GM12801 (cell line): ENCODE data around the gene TMEM212.

Experiments
- TF ChIP-seq, protein P1 (sequence below): IDR thresholded peaks from one replicate; pipeline ENCODE4 v1.5.1; 2011; ENCODE audit warnings: control low read depth; ENCODE audit not compliant: insufficient read length; ENCODE audit errors: extremely low read depth

Gene TMEM212

DNA sequence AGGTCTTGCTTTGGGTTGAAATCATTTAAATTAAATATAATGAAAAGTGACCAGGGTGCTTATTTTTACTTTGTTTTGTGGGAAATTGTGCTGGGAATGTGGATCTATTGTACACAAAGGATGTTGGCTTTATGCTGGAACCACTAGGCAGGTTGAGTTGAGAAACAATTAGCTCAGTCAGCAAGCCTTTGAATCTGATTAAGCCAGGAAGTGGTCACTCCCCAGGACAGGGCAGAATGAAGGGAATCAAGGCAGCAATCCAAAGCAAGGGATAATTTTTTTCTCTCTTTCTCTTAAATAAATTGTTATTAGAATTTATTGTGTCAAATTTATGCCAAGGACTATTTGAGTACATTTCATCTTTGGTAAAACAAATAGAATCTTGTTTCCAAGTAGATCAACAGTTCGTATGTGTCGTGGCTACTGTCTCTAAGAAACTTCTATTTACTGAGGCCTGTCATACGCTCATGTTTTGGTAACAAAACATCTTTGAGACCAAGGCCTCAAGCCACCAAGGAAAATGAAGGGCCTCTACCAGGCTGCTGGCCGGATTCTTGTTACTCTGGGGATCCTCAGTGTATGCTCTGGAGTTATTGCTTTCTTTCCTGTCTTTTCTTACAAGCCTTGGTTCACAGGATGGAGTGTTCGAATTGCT lies at the start of gene TMEM212:
Gene TMEM212 (plus strand): TSS at position 486 of the 655 bp plus-strand sequence. CDS start 35 bp downstream, at position 521.
- TF ChIP-seq, protein P1, sequence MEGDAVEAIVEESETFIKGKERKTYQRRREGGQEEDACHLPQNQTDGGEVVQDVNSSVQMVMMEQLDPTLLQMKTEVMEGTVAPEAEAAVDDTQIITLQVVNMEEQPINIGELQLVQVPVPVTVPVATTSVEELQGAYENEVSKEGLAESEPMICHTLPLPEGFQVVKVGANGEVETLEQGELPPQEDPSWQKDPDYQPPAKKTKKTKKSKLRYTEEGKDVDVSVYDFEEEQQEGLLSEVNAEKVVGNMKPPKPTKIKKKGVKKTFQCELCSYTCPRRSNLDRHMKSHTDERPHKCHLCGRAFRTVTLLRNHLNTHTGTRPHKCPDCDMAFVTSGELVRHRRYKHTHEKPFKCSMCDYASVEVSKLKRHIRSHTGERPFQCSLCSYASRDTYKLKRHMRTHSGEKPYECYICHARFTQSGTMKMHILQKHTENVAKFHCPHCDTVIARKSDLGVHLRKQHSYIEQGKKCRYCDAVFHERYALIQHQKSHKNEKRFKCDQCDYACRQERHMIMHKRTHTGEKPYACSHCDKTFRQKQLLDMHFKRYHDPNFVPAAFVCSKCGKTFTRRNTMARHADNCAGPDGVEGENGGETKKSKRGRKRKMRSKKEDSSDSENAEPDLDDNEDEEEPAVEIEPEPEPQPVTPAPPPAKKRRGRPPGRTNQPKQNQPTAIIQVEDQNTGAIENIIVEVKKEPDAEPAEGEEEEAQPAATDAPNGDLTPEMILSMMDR = no peak

DNA sequence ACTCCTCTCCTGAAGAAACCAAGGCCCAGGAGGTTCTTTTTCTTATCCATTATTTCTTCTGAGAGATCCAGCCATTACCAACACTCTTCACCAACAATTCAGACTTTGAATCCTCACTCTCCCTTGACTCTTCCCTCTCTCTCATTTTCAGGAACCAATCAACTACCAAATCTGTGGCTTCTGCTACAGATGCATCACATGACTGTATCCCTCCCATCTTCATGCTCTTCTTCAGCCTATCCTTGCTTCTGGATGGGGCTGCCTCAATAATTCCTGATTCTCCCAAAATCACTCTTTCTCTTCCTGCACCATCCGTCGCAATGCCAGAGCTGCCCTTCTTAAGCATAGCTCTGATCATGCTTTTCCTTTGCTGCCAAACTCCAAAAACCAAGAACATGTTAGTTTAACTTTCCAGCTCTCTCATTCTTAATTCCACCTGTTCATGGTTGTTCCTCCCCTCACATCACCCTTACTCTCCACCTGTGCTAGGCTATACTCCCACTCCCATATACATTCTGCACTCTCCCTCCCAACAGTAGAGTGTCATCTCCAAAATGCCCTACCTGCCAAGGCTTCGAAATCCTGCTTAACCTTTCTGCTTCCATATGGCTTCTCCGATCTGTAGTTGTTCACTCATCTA lies 46.4 kb upstream of the TMEM212 start:
- TF ChIP-seq, protein P1 = no peak

DNA sequence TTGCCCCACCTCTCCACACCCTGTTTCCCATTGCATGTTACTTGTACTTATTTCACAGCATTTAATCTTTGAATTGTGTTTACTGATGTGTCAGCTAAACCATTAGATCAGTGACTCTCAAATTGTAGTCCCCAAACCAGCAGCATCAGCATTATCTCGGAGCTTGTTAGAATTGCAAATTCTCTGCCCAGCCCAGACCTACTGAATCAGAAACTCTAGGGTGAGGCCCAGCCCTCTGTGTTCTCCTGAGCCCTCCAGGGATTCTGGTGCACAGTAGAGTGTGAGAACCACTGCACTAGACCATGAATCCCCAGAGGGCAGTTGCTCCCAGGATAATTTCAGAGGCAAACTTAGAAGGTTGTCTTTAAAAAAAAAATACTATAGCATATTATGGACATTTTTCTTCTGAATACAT lies 45.9 kb upstream of the TMEM212 start:
- TF ChIP-seq, protein P1 = no peak

DNA sequence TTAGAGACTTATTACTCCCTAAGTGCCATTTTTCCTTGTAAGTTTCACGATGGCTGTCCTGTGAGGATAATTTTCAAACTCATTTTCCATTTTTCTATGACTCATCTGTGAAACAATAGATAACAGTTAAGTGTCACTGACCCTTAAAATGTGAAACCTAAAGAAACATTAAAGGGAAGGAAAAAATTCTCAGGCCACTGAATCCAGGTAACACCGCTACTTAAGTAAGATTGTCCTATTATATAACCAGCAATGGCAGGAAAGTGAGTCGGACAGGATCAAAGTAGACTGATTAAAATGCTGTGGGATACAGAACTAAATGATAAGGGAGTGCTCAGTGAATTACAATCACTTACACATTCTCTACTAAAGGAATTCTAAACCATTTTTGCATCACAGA lies 45.3 kb upstream of the TMEM212 start:
- TF ChIP-seq, protein P1 = no peak

DNA sequence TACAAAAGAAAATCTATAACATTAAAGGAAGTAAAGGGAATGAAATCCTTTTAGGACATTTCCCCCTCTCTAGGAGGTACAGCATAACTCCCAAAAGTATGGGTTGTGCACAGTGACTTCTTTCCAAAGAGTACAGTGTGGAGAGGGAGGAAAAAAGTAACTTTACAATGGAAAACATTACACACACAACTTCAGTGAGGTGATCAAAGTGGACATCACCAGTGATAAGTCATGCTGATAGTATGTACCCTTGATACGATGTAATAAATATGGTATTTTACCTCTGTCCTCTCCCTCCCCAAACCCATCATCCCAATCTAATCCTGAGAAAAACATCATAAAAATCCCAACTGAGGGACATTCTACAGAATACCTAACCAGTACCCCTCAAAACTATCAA lies 43.6 kb upstream of the TMEM212 start:
- TF ChIP-seq, protein P1 = no peak

DNA sequence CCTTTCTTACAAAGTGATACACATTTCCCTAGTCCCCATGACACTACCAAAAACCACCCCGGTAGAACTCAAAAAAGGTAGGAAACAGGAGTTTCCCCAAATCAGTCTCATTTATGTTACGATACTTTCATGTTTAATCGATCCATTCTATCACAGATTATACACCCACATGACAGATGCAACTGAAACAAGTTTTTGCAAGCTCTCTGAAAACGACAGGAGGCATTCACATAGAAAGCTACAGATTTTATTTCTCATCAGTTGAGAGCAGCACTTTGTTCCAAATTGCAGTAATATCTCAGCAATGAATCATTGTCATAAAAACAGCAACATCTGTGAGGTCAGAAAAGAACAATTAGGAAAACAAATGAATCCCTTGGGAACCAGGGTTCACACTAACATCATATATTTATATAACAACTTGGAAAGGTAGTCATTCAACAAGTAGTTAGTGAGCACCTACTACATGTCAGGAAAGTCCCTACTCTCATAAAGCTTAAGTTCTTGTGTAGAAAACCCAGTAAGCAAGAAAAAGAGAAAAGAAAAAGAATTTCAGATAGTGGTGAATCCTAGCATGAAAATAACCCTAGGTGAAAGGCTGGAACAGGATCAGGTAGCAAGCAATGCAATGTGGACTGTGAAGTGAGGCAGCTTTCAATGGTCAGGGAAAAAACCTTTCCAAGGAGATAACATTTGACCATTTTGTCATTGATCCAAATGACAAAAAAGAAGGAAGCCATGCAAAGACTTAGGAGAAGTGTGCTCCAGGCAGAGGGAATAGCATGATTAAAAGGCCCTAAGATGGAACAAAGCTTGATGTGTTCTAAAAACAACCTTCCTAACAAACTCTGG lies 41.2 kb upstream of the TMEM212 start:
- TF ChIP-seq, protein P1 = no peak

DNA sequence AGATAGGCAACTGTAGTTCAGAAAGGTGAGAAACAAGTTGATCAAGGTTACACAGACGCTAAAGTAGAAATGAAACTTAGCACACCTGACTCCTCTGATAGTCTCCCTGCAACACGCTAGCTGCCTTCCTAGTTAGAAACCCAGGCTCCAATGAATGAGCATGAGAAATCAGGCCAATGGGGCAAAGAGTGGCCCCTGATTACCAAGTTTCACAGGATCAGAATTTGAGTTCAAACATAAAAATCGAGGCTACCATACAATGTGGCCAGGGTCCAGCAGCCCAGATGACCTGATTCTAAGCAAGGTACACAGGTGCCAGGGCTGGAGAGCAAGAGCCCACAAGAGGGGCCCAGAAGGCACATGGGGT lies 40.6 kb upstream of the TMEM212 start:
- TF ChIP-seq, protein P1 = no peak
